H9 (cell line): ENCODE measurements around the gene UBLCP1. TPM values are rescaled to one million over a fixed set of nuclear protein-coding genes. Genes with fewer than 3 reads are reported as not detected.

Experiments used
- DNase-seq: peaks from one replicate; pipeline ENCODE4 v3.0.0-alpha.2; 2017
- H2AFZ ChIP-seq: one replicate; pipeline ENCODE4 v1.6.1; 2013; ENCODE audit warnings: mild to moderate bottlenecking, low read length, control low read depth, moderate library complexity
- H2AK5ac ChIP-seq: 2 replicates; pipeline ENCODE4 v1.6.1; 2013; ENCODE audit warnings: low read length, control low read depth, mixed read lengths; ENCODE audit not compliant: insufficient read length
- H2BK120ac ChIP-seq: one replicate; pipeline ENCODE4 v1.6.1; 2013; ENCODE audit warnings: low read depth, mild to moderate bottlenecking, low read length, control low read depth, inconsistent platforms; ENCODE audit not compliant: poor library complexity, severe bottlenecking
- H2BK12ac ChIP-seq: 2 replicates; pipeline ENCODE4 v1.6.1; 2013; ENCODE audit warnings: low read length, control low read depth, mixed read lengths, low read depth; ENCODE audit not compliant: insufficient read length
- H2BK15ac ChIP-seq: 2 replicates; pipeline ENCODE4 v1.6.1; 2013; ENCODE audit warnings: low read depth, low read length, control low read depth
- H2BK20ac ChIP-seq: one replicate; pipeline ENCODE4 v1.6.1; 2013; ENCODE audit warnings: low read depth, mild to moderate bottlenecking, low read length, control low read depth, inconsistent platforms; ENCODE audit not compliant: poor library complexity, severe bottlenecking
- H2BK5ac ChIP-seq: 2 replicates; pipeline ENCODE4 v1.6.1; 2013; ENCODE audit warnings: low read length, control low read depth, mixed read lengths; ENCODE audit not compliant: insufficient read length
- H3K14ac ChIP-seq: 2 replicates; pipeline ENCODE4 v1.6.1; 2013; ENCODE audit warnings: low read length, control low read depth; ENCODE audit not compliant: insufficient read depth
- H3K18ac ChIP-seq: 2 replicates; pipeline ENCODE4 v1.6.1; 2013; ENCODE audit warnings: low read depth, mild to moderate bottlenecking, mixed read lengths, low read length, control low read depth; ENCODE audit not compliant: insufficient read length
- H3K23ac ChIP-seq: 2 replicates; pipeline ENCODE4 v1.6.1; 2013; ENCODE audit warnings: low read length, control low read depth, mixed read lengths, low read depth; ENCODE audit not compliant: insufficient read length
- H3K23me2 ChIP-seq: 2 replicates; pipeline ENCODE4 v1.6.1; 2013; ENCODE audit warnings: low read depth, mild to moderate bottlenecking, mixed read lengths, low read length, control low read depth; ENCODE audit not compliant: insufficient read length, poor library complexity, severe bottlenecking
- H3K27ac ChIP-seq: 2 replicates; pipeline ENCODE4 v1.5.1; 2013; ENCODE audit warnings: low read length, control low read depth, mixed read lengths, low read depth; ENCODE audit not compliant: insufficient read length
- H3K27me3 ChIP-seq: 2 replicates; pipeline ENCODE4 v1.6.1; 2013; ENCODE audit warnings: low read length, control low read depth, inconsistent platforms; ENCODE audit not compliant: insufficient read depth
- H3K4ac ChIP-seq: 2 replicates; pipeline ENCODE4 v1.6.1; 2013; ENCODE audit warnings: low read depth, mild to moderate bottlenecking, control low read depth, inconsistent platforms, low read length, moderate library complexity
- H3K4me1 ChIP-seq: 2 replicates; pipeline ENCODE4 v1.6.1; 2013; ENCODE audit warnings: low read length, control low read depth, inconsistent platforms; ENCODE audit not compliant: insufficient read depth
- H3K4me2 ChIP-seq: 2 replicates; pipeline ENCODE4 v1.6.1; 2013; ENCODE audit warnings: low read length, control low read depth, mixed read lengths; ENCODE audit not compliant: insufficient read length, insufficient read depth
- H3K56ac ChIP-seq: 2 replicates; pipeline ENCODE4 v1.6.1; 2013; ENCODE audit warnings: low read depth, mild to moderate bottlenecking, mixed read lengths, low read length, control low read depth; ENCODE audit not compliant: insufficient read length
- H3K79me1 ChIP-seq: 2 replicates; pipeline ENCODE4 v1.6.1; 2013; ENCODE audit warnings: low read depth, mild to moderate bottlenecking, moderate library complexity, low read length, control low read depth, inconsistent platforms; ENCODE audit not compliant: insufficient read depth, poor library complexity, severe bottlenecking
- H3K79me2 ChIP-seq: 2 replicates; pipeline ENCODE4 v1.6.1; 2013; ENCODE audit warnings: low read length, control low read depth, inconsistent platforms; ENCODE audit not compliant: insufficient read depth
- H3K9ac ChIP-seq: 2 replicates; pipeline ENCODE4 v1.6.1; 2013; ENCODE audit warnings: low read length, control low read depth, mixed read lengths; ENCODE audit not compliant: insufficient read length; ENCODE audit errors: extremely low read depth
- H3K9me3 ChIP-seq: one replicate; pipeline ENCODE4 v1.6.1; 2013; ENCODE audit warnings: low read depth, low read length, inconsistent platforms; ENCODE audit not compliant: control insufficient read depth
- H3T11ph ChIP-seq: one replicate; pipeline ENCODE4 v1.6.1; 2013; ENCODE audit warnings: mild to moderate bottlenecking, low read length, control low read depth, inconsistent platforms
- H4K20me1 ChIP-seq: one replicate; pipeline ENCODE4 v1.6.1; 2013; ENCODE audit not compliant: control insufficient read depth, insufficient read length, insufficient read depth
- H4K5ac ChIP-seq: 2 replicates; pipeline ENCODE4 v1.6.1; 2013; ENCODE audit warnings: low read depth, mild to moderate bottlenecking, mixed read lengths, low read length, control low read depth; ENCODE audit not compliant: insufficient read length
- H4K8ac ChIP-seq: replicated peaks from 2 replicates; pipeline ENCODE4 v1.6.1; 2013; ENCODE audit warnings: low read length, control low read depth, mixed read lengths, low read depth; ENCODE audit not compliant: insufficient read length
- H4K91ac ChIP-seq: 2 replicates; pipeline ENCODE4 v1.6.1; 2013; ENCODE audit warnings: low read depth, mild to moderate bottlenecking, moderate library complexity, mixed read lengths, low read length, control low read depth; ENCODE audit not compliant: insufficient read length
- H3K27ac Mint-ChIP-seq, 3 experiments: 2 replicates in 2 of 3; 3 replicates in 1 of 3; pipeline ENCODE4 v1.8.0; 2020 to 2021; ENCODE audit warnings: mixed read lengths in 3 of 3, mild to moderate bottlenecking in 1 of 3, moderate library complexity in 1 of 3
- H3K27me3 Mint-ChIP-seq: 2 replicates; pipeline ENCODE4 v1.8.0; 2021; ENCODE audit warnings: low read depth, mild to moderate bottlenecking, moderate library complexity, mixed read lengths
- H3K36me3 Mint-ChIP-seq, 3 experiments: 2 replicates in 2 of 3; 3 replicates in 1 of 3; pipeline ENCODE4 v1.8.0; 2020 to 2021; ENCODE audit warnings: low read depth in 3 of 3, mixed read lengths in 3 of 3; ENCODE audit not compliant: insufficient read depth in 1 of 3
- H3K4me1 Mint-ChIP-seq, 2 experiments: 2 replicates each; pipeline ENCODE4 v1.8.0; 2020; ENCODE audit warnings: mixed read lengths in 2 of 2
- H3K4me3 Mint-ChIP-seq, 2 experiments: 2 replicates in 1 of 2; 3 replicates in 1 of 2; pipeline ENCODE4 v1.8.0; 2020 to 2021; ENCODE audit warnings: mild to moderate bottlenecking in 2 of 2, mixed read lengths in 2 of 2, moderate library complexity in 1 of 2
- H3K9me3 Mint-ChIP-seq, 2 experiments: 2 replicates in 1 of 2; 3 replicates in 1 of 2; pipeline ENCODE4 v1.8.0; 2020; ENCODE audit warnings: mild to moderate bottlenecking in 2 of 2, mixed read lengths in 2 of 2, moderate library complexity in 1 of 2
- CTCF ChIP-seq: fragments of 200-600 bp; sonication (generic); conservative IDR thresholded peaks from 3 replicates; pipeline ENCODE4 v1.8.0; 2021; ENCODE audit warnings: antibody characterized with exemption, mild to moderate bottlenecking
- WGBS: extraction: QIAGEN DNeasy Blood & Tissue Kit; methylation state at CpG from one replicate; pipeline ENCODE4 v1.1.7; 2013; ENCODE audit warnings: missing lambda C conversion rate, low lambda C conversion rate, mixed read lengths; ENCODE audit not compliant: insufficient read length; ENCODE audit errors: extremely low coverage; 5-methylcytosine and 5-hydroxymethylcytosine counted together
- total RNA-seq: library from RNA; stranded (reverse); gene quantifications from 2 replicates; pipeline ENCODE4 v1.2.1, GENCODE V29; 2021

Gene UBLCP1
- total RNA-seq, 1 experiment from 2014 or later: 37.9 TPM

- H2BK20ac ChIP-seq: no peak overlapping the region
- peaks cover 11 to 18% of the 10 kb centered on the region in 2 experiments for H3K4me1 Mint-ChIP-seq
- H3K18ac ChIP-seq: no peak overlapping the region
- H3K36me3 Mint-ChIP-seq: no peaks in the 10 kb centered on the region
- H3K9me3 ChIP-seq: no peaks in the 10 kb centered on the region
- H2AK5ac ChIP-seq: no peak overlapping the region
- DNase-seq: no peak
- H3K4me2 ChIP-seq: no peak overlapping the region
- H3K79me2 ChIP-seq: no peaks in the 10 kb centered on the region
- no peaks in the 10 kb centered on the region for H3K9me3 Mint-ChIP-seq
- H3K23me2 ChIP-seq: no peaks in the 10 kb centered on the region
- H3T11ph ChIP-seq: no peak overlapping the region
- no CpG with 5 or more reads among the region's 2 CpGs for WGBS
- H2BK5ac ChIP-seq: no peak overlapping the region
- no peaks in the 10 kb centered on the region for H4K20me1 ChIP-seq
- no peaks in the 10 kb centered on the region for H3K4me1 ChIP-seq
- H4K8ac ChIP-seq: no peak overlapping the region
- no peak overlapping the region for H2BK15ac ChIP-seq
- no peak overlapping the region for H4K91ac ChIP-seq
- no peak overlapping the region for H4K5ac ChIP-seq
- H3K4me3 Mint-ChIP-seq: no peak overlapping the region
- no peak overlapping the region for H3K27ac Mint-ChIP-seq
- TF ChIP-seq CTCF: no peak
- H2BK120ac ChIP-seq: no peak overlapping the region
- no peak overlapping the region for H2BK12ac ChIP-seq
- peaks cover 45% of the 10 kb centered on the region for H3K27me3 Mint-ChIP-seq
- no peak overlapping the region for H3K23ac ChIP-seq
- H3K9ac ChIP-seq: no peak overlapping the region
- no peak overlapping the region for H3K14ac ChIP-seq
- H3K56ac ChIP-seq: no peak overlapping the region
- H3K4ac ChIP-seq: no peak overlapping the region
- no peak overlapping the region for H3K27ac ChIP-seq
- no peaks in the 10 kb centered on the region; the same call in 1 of the 2 replicates for H3K27me3 ChIP-seq
- no peaks in the 10 kb centered on the region for H3K79me1 ChIP-seq
- no peak overlapping the region for H2AFZ ChIP-seq
These were observed 50.1 kb downstream of the UBLCP1 start for GRCh38 chr5:159313197-159313596.
